Transverse colon (tissue), 4 donors: ENCODE data around the gene SLC4A7. TPM values are rescaled to one million over a fixed set of nuclear protein-coding genes. Genes with fewer than 3 reads are reported as not detected.
"Not testable (repeated sequence)": the region's sequence is repeated elsewhere in the genome, so short reads cannot be mapped to it uniquely, and the experiment has no call there.

Experiments
- DNase-seq: peaks from one replicate; pipeline ENCODE4 v3.0.0-alpha.2; 2019
- H3K27ac ChIP-seq, 4 donors: fragments of 200-600 bp; sonication (generic); 2 replicates each; pipeline ENCODE4 v1.5.1; 2016 to 2018; ENCODE audit warnings: inconsistent platforms in 4 of 4
- H3K27me3 ChIP-seq: fragments of 200-600 bp; sonication (generic); 2 replicates; pipeline ENCODE4 v1.5.1; 2017; ENCODE audit warnings: inconsistent platforms
- H3K36me3 ChIP-seq, 4 donors: fragments of 200-600 bp; sonication (generic); 2 replicates each; pipeline ENCODE4 v1.5.1; 2017 to 2019; ENCODE audit warnings: inconsistent platforms in 4 of 4
- H3K4me1 ChIP-seq, 4 donors: fragments of 200-600 bp; sonication (generic); 2 replicates each; pipeline ENCODE4 v1.5.1; 2017 to 2020; ENCODE audit warnings: inconsistent platforms in 4 of 4
- H3K4me3 ChIP-seq, 4 donors: fragments of 200-600 bp; sonication (generic); 1 replicate in 1 of 4; 2 replicates in 3 of 4; pipeline versions ENCODE4 v1.5.1 to v1.6.1; 2017 to 2019; ENCODE audit warnings: inconsistent platforms in 4 of 4
- H3K9me3 ChIP-seq, 2 donors: fragments of 200-600 bp; sonication (generic); 2 replicates each; pipeline ENCODE4 v1.5.1; 2017 to 2019; ENCODE audit warnings: inconsistent platforms in 2 of 2
- CTCF ChIP-seq, 5 experiments: fragments of 200-600 bp in 3 of 5; fragments of 450-650 bp in 2 of 5; sonication (generic) in 3 of 5; IDR thresholded peaks; 1 replicate in 2 of 5; 2 replicates in 3 of 5; pipeline ENCODE4 v1.5.1; 2016 to 2017; ENCODE audit warnings: antibody characterized with exemption in 5 of 5, inconsistent platforms in 3 of 5, mild to moderate bottlenecking in 2 of 5, moderate library complexity in 1 of 5
- EP300 ChIP-seq: sonication (generic); formaldehyde crosslinking; IDR thresholded peaks from one replicate; pipeline ENCODE4 v1.6.1; 2017; ENCODE audit warnings: antibody characterized with exemption, low read depth
- POLR2A ChIP-seq: fragments of 450-650 bp; IDR thresholded peaks from one replicate; pipeline ENCODE4 v1.6.1; 2016; ENCODE audit warnings: antibody characterized with exemption, mild to moderate bottlenecking, moderate library complexity
- POLR2AphosphoS5 ChIP-seq, 3 donors: sonication (generic); formaldehyde crosslinking; IDR thresholded peaks; one replicate each; pipeline ENCODE4 v1.6.1; 2016; ENCODE audit warnings: antibody characterized with exemption in 3 of 3
- WGBS, 2 donors: methylation state at CpG; one replicate each; pipeline ENCODE4 v1.1.5; 2018; ENCODE audit warnings: low coverage in 1 of 2; 5-methylcytosine and 5-hydroxymethylcytosine counted together
- in situ Hi-C, 4 donors: fragments of 200-750 bp; cut with MboI; loops; one replicate each; pipeline versions ENCODE4 v1.15.0 to v1.15.1; 2017; ENCODE audit warnings: low sequenced_read_pairs in 3 of 4, low pct_ligation_motif_present in 1 of 4, low pct_unique_long_range_greater_than_20kb in 1 of 4
- intact Hi-C: fragments of 100-400 bp; cut with DNase I; formaldehyde crosslinking; loops from one replicate; pipeline ENCODE4 v1.15.1; 2023; ENCODE audit warnings: low total_unique reads
- total RNA-seq, 4 donors: library from RNA; depleted of rRNA; stranded (reverse); fragments of >200 nt; gene quantifications; one replicate each; pipeline ENCODE4 v1.1.0, GENCODE V29; 2016

Gene SLC4A7
- total RNA-seq, result 10 to 100 TPM; 22.7 to 45.6 (median 35.4) TPM

- Histone ChIP-seq H3K4me3 (peak within 1 kb of the TSS; percentile 54 to 84 (median 76)), H3K27ac (peak within 1 kb of the TSS; percentile 91 to 97 (median 94)), H3K4me1 (peaks cover 0 to 40% (median 16%) of the 10 kb centered on the region in 4 donors), H3K27me3 (no peaks in the 10 kb centered on the region), H3K9me3 (no peaks in the 10 kb centered on the region), H3K36me3 (no peaks in the 10 kb centered on the region)
- intact Hi-C loops, result no loop called here
- DNase-seq, result peak; percentile 99
- peak; percentile 98 for TF ChIP-seq POLR2AphosphoS5 (IDR thresholded peaks at IDR 0.05)
- TF ChIP-seq POLR2A, result peak; percentile 90
- no peak for TF ChIP-seq CTCF (IDR thresholded peaks at IDR 0.05)
- 1% methylated on average over 32 of the region's 100 CpGs; no CpG with 5 or more reads in 1 of the 2 donors for WGBS, 2 donors
- in situ Hi-C loops, result loop anchor here in 1 of 4 donors (25.0 kb wide), 1 partner anchor 178 kb away; no protein-coding TSS in a partner anchor
Measured at GRCh38 chr3:27484015-27484844, at the start of gene SLC4A7. Gene SLC4A7 (minus strand): TSS chr3:27484384. CDS start chr3:27484126, 258 bp downstream.

- no peaks in the 10 kb centered on the region for H3K36me3 ChIP-seq
- H3K9me3 ChIP-seq, result no peaks in the 10 kb centered on the region
- no peaks in the 10 kb centered on the region for H3K27me3 ChIP-seq
- peak overlapping the region; percentile 67 to 79 (median 70) for H3K27ac ChIP-seq
- 24 to 36% methylated on average over 3 to 4 of the region's 4 CpGs for WGBS, 2 donors
- DNase-seq, result no peak
- H3K4me3 ChIP-seq, result no peak overlapping the region
- no peak for TF ChIP-seq POLR2A
- no peak for TF ChIP-seq EP300
- H3K4me1 ChIP-seq, result peaks cover 4 to 26% (median 10%) of the 10 kb centered on the region in 4 donors
- intact Hi-C loops, result no loop called here
- in situ Hi-C loops, result no loop called here
Measured at GRCh38 chr3:27533261-27533607, 49.0 kb upstream of the SLC4A7 start.

GRCh38 chr3:27532426-27533260, 48.5 kb upstream of the SLC4A7 start:
- 93 to 94% methylated on average over 5 to 8 of the region's 8 CpGs for WGBS, 2 donors

GRCh38 chr3:27531193-27531751, 47.1 kb upstream of the SLC4A7 start:
- in situ Hi-C loops, H3K4me3 ChIP-seq, DNase-seq, H3K36me3 ChIP-seq, H3K27me3 ChIP-seq, H3K27ac ChIP-seq, H3K9me3 ChIP-seq, intact Hi-C loops: not testable (repeated sequence)
- H3K4me1 ChIP-seq, result peaks cover 4 to 26% (median 10%) of the 10 kb centered on the region in 4 donors
- 92 to 93% methylated on average over 3 to 8 of the region's 8 CpGs for WGBS, 2 donors

More at GRCh38 chr3:27532426-27533260, 48.5 kb upstream of the SLC4A7 start:
- no peak for DNase-seq
- in situ Hi-C loops, result no loop called here
- Histone ChIP-seq H3K4me3 (no peak overlapping the region), H3K27ac (peak overlapping the region in 3 of 4 donors; percentile 67 to 79 (median 74)), H3K9me3 (no peaks in the 10 kb centered on the region), H3K36me3 (no peaks in the 10 kb centered on the region), H3K27me3 (no peaks in the 10 kb centered on the region), H3K4me1 (peaks cover 4 to 26% (median 10%) of the 10 kb centered on the region in 4 donors)
- intact Hi-C loops, result no loop called here
- no peak for TF ChIP-seq POLR2A
- TF ChIP-seq EP300, result no peak

GRCh38 chr3:27528791-27529190, 44.6 kb upstream of the SLC4A7 start:
- Histone ChIP-seq H3K36me3 (no peaks in the 10 kb centered on the region), H3K4me3 (no peak overlapping the region), H3K27ac (no peak overlapping the region), H3K4me1 (peaks cover 4 to 13% (median 6%) of the 10 kb centered on the region in 4 donors), H3K9me3 (no peaks in the 10 kb centered on the region), H3K27me3 (no peaks in the 10 kb centered on the region)
- in situ Hi-C loops (no loop called here), intact Hi-C loops (no loop called here)
- TF ChIP-seq POLR2A, result no peak
- TF ChIP-seq EP300, result no peak
- TF ChIP-seq POLR2AphosphoS5 (IDR thresholded peaks at IDR 0.05), result no peak
- no peak for TF ChIP-seq CTCF (IDR thresholded peaks at IDR 0.05)
- no peak for DNase-seq
